H9 (cell line): ENCODE measurements around the gene KLF15. TPM values are rescaled to one million over a fixed set of nuclear protein-coding genes. Genes with fewer than 3 reads are reported as not detected.

Source experiments
- DNase-seq: peaks from one replicate; pipeline ENCODE4 v3.0.0-alpha.2; 2017
- H2AFZ ChIP-seq: one replicate; pipeline ENCODE4 v1.6.1; 2013; ENCODE audit warnings: mild to moderate bottlenecking, low read length, control low read depth, moderate library complexity
- H2AK5ac ChIP-seq: 2 replicates; pipeline ENCODE4 v1.6.1; 2013; ENCODE audit warnings: low read length, control low read depth, mixed read lengths; ENCODE audit not compliant: insufficient read length
- H2BK120ac ChIP-seq: one replicate; pipeline ENCODE4 v1.6.1; 2013; ENCODE audit warnings: low read depth, mild to moderate bottlenecking, low read length, control low read depth, inconsistent platforms; ENCODE audit not compliant: poor library complexity, severe bottlenecking
- H2BK12ac ChIP-seq: 2 replicates; pipeline ENCODE4 v1.6.1; 2013; ENCODE audit warnings: low read length, control low read depth, mixed read lengths, low read depth; ENCODE audit not compliant: insufficient read length
- H2BK15ac ChIP-seq: 2 replicates; pipeline ENCODE4 v1.6.1; 2013; ENCODE audit warnings: low read depth, low read length, control low read depth
- H2BK20ac ChIP-seq: one replicate; pipeline ENCODE4 v1.6.1; 2013; ENCODE audit warnings: low read depth, mild to moderate bottlenecking, low read length, control low read depth, inconsistent platforms; ENCODE audit not compliant: poor library complexity, severe bottlenecking
- H2BK5ac ChIP-seq: 2 replicates; pipeline ENCODE4 v1.6.1; 2013; ENCODE audit warnings: low read length, control low read depth, mixed read lengths; ENCODE audit not compliant: insufficient read length
- H3K14ac ChIP-seq: 2 replicates; pipeline ENCODE4 v1.6.1; 2013; ENCODE audit warnings: low read length, control low read depth; ENCODE audit not compliant: insufficient read depth
- H3K18ac ChIP-seq: 2 replicates; pipeline ENCODE4 v1.6.1; 2013; ENCODE audit warnings: low read depth, mild to moderate bottlenecking, mixed read lengths, low read length, control low read depth; ENCODE audit not compliant: insufficient read length
- H3K23ac ChIP-seq: 2 replicates; pipeline ENCODE4 v1.6.1; 2013; ENCODE audit warnings: low read length, control low read depth, mixed read lengths, low read depth; ENCODE audit not compliant: insufficient read length
- H3K23me2 ChIP-seq: 2 replicates; pipeline ENCODE4 v1.6.1; 2013; ENCODE audit warnings: low read depth, mild to moderate bottlenecking, mixed read lengths, low read length, control low read depth; ENCODE audit not compliant: insufficient read length, poor library complexity, severe bottlenecking
- H3K27ac ChIP-seq: 2 replicates; pipeline ENCODE4 v1.5.1; 2013; ENCODE audit warnings: low read length, control low read depth, mixed read lengths, low read depth; ENCODE audit not compliant: insufficient read length
- H3K27me3 ChIP-seq: 2 replicates; pipeline ENCODE4 v1.6.1; 2013; ENCODE audit warnings: low read length, control low read depth, inconsistent platforms; ENCODE audit not compliant: insufficient read depth
- H3K4ac ChIP-seq: 2 replicates; pipeline ENCODE4 v1.6.1; 2013; ENCODE audit warnings: low read depth, mild to moderate bottlenecking, control low read depth, inconsistent platforms, low read length, moderate library complexity
- H3K4me1 ChIP-seq: 2 replicates; pipeline ENCODE4 v1.6.1; 2013; ENCODE audit warnings: low read length, control low read depth, inconsistent platforms; ENCODE audit not compliant: insufficient read depth
- H3K4me2 ChIP-seq: 2 replicates; pipeline ENCODE4 v1.6.1; 2013; ENCODE audit warnings: low read length, control low read depth, mixed read lengths; ENCODE audit not compliant: insufficient read length, insufficient read depth
- H3K56ac ChIP-seq: 2 replicates; pipeline ENCODE4 v1.6.1; 2013; ENCODE audit warnings: low read depth, mild to moderate bottlenecking, mixed read lengths, low read length, control low read depth; ENCODE audit not compliant: insufficient read length
- H3K79me1 ChIP-seq: 2 replicates; pipeline ENCODE4 v1.6.1; 2013; ENCODE audit warnings: low read depth, mild to moderate bottlenecking, moderate library complexity, low read length, control low read depth, inconsistent platforms; ENCODE audit not compliant: insufficient read depth, poor library complexity, severe bottlenecking
- H3K79me2 ChIP-seq: 2 replicates; pipeline ENCODE4 v1.6.1; 2013; ENCODE audit warnings: low read length, control low read depth, inconsistent platforms; ENCODE audit not compliant: insufficient read depth
- H3K9ac ChIP-seq: 2 replicates; pipeline ENCODE4 v1.6.1; 2013; ENCODE audit warnings: low read length, control low read depth, mixed read lengths; ENCODE audit not compliant: insufficient read length; ENCODE audit errors: extremely low read depth
- H3K9me3 ChIP-seq: one replicate; pipeline ENCODE4 v1.6.1; 2013; ENCODE audit warnings: low read depth, low read length, inconsistent platforms; ENCODE audit not compliant: control insufficient read depth
- H3T11ph ChIP-seq: one replicate; pipeline ENCODE4 v1.6.1; 2013; ENCODE audit warnings: mild to moderate bottlenecking, low read length, control low read depth, inconsistent platforms
- H4K20me1 ChIP-seq: one replicate; pipeline ENCODE4 v1.6.1; 2013; ENCODE audit not compliant: control insufficient read depth, insufficient read length, insufficient read depth
- H4K5ac ChIP-seq: 2 replicates; pipeline ENCODE4 v1.6.1; 2013; ENCODE audit warnings: low read depth, mild to moderate bottlenecking, mixed read lengths, low read length, control low read depth; ENCODE audit not compliant: insufficient read length
- H4K8ac ChIP-seq: replicated peaks from 2 replicates; pipeline ENCODE4 v1.6.1; 2013; ENCODE audit warnings: low read length, control low read depth, mixed read lengths, low read depth; ENCODE audit not compliant: insufficient read length
- H4K91ac ChIP-seq: 2 replicates; pipeline ENCODE4 v1.6.1; 2013; ENCODE audit warnings: low read depth, mild to moderate bottlenecking, moderate library complexity, mixed read lengths, low read length, control low read depth; ENCODE audit not compliant: insufficient read length
- H3K27ac Mint-ChIP-seq, 3 experiments: 2 replicates in 2 of 3; 3 replicates in 1 of 3; pipeline ENCODE4 v1.8.0; 2020 to 2021; ENCODE audit warnings: mixed read lengths in 3 of 3, mild to moderate bottlenecking in 1 of 3, moderate library complexity in 1 of 3
- H3K27me3 Mint-ChIP-seq: 2 replicates; pipeline ENCODE4 v1.8.0; 2021; ENCODE audit warnings: low read depth, mild to moderate bottlenecking, moderate library complexity, mixed read lengths
- H3K36me3 Mint-ChIP-seq, 3 experiments: 2 replicates in 2 of 3; 3 replicates in 1 of 3; pipeline ENCODE4 v1.8.0; 2020 to 2021; ENCODE audit warnings: low read depth in 3 of 3, mixed read lengths in 3 of 3; ENCODE audit not compliant: insufficient read depth in 1 of 3
- H3K4me1 Mint-ChIP-seq, 2 experiments: 2 replicates each; pipeline ENCODE4 v1.8.0; 2020; ENCODE audit warnings: mixed read lengths in 2 of 2
- H3K4me3 Mint-ChIP-seq, 2 experiments: 2 replicates in 1 of 2; 3 replicates in 1 of 2; pipeline ENCODE4 v1.8.0; 2020 to 2021; ENCODE audit warnings: mild to moderate bottlenecking in 2 of 2, mixed read lengths in 2 of 2, moderate library complexity in 1 of 2
- H3K9me3 Mint-ChIP-seq, 2 experiments: 2 replicates in 1 of 2; 3 replicates in 1 of 2; pipeline ENCODE4 v1.8.0; 2020; ENCODE audit warnings: mild to moderate bottlenecking in 2 of 2, mixed read lengths in 2 of 2, moderate library complexity in 1 of 2
- WGBS: extraction: QIAGEN DNeasy Blood & Tissue Kit; methylation state at CpG from one replicate; pipeline ENCODE4 v1.1.7; 2013; ENCODE audit warnings: missing lambda C conversion rate, low lambda C conversion rate, mixed read lengths; ENCODE audit not compliant: insufficient read length; ENCODE audit errors: extremely low coverage; 5-methylcytosine and 5-hydroxymethylcytosine counted together
- total RNA-seq: library from RNA; stranded (reverse); gene quantifications from 2 replicates; pipeline ENCODE4 v1.2.1, GENCODE V29; 2021
- TF ChIP-seq, protein P1 (sequence below): fragments of 200-600 bp; sonication (generic); conservative IDR thresholded peaks from 3 replicates; pipeline ENCODE4 v1.8.0; 2021; ENCODE audit warnings: antibody characterized with exemption, mild to moderate bottlenecking

Gene KLF15
- total RNA-seq, 1 experiment from 2014 or later = 10.8 TPM

- no peak overlapping the region for H4K8ac ChIP-seq
These were observed 3.4 kb downstream of the KLF15 start for GRCh38 chr3:126353694-126354321.

More at GRCh38 chr3:126353694-126354321, 3.4 kb downstream of the KLF15 start:
- no peak overlapping the region for H2BK20ac ChIP-seq
- H3K18ac ChIP-seq = no peak overlapping the region
- no peak overlapping the region for H2AK5ac ChIP-seq
- H3K79me1 ChIP-seq = no peaks in the 10 kb centered on the region
- no peak overlapping the region for H3K4me2 ChIP-seq
- no peaks in the 10 kb centered on the region for H3K27me3 ChIP-seq
- Mint-ChIP-seq H3K4me1 (peaks cover 14 to 21% of the 10 kb centered on the region in 2 experiments), H3K9me3 (no peaks in the 10 kb centered on the region), H3K36me3 (peaks cover 3 to 16% (median 11%) of the 10 kb centered on the region in 3 experiments; a peak in 4 of 7 replicates), H3K27ac (no peak overlapping the region; a peak in 1 of 7 replicates), H3K4me3 (no peak overlapping the region; a peak in 2 of 5 replicates), H3K27me3 (peaks cover 8% of the 10 kb centered on the region)
- no peak for DNase-seq
- H3K9ac ChIP-seq = no peak overlapping the region
- no peak overlapping the region for H3K27ac ChIP-seq
- no peaks in the 10 kb centered on the region for H3K9me3 ChIP-seq
- H3K56ac ChIP-seq = no peak overlapping the region
- H2BK12ac ChIP-seq = no peak overlapping the region
- H3K79me2 ChIP-seq = no peaks in the 10 kb centered on the region
- H2BK5ac ChIP-seq = no peak overlapping the region
- H3K14ac ChIP-seq = no peak overlapping the region; the same call in 1 of the 2 replicates
- no peak overlapping the region for H3T11ph ChIP-seq
- peaks cover 10% of the 10 kb centered on the region for H3K23me2 ChIP-seq
- H2BK15ac ChIP-seq = no peak overlapping the region
- H2BK120ac ChIP-seq = no peak overlapping the region
- H3K23ac ChIP-seq = no peak overlapping the region
- no peaks in the 10 kb centered on the region for H3K4me1 ChIP-seq
- no peak overlapping the region for H4K91ac ChIP-seq
- no CpG with 5 or more reads among the region's 8 CpGs for WGBS
- TF ChIP-seq, protein P1, sequence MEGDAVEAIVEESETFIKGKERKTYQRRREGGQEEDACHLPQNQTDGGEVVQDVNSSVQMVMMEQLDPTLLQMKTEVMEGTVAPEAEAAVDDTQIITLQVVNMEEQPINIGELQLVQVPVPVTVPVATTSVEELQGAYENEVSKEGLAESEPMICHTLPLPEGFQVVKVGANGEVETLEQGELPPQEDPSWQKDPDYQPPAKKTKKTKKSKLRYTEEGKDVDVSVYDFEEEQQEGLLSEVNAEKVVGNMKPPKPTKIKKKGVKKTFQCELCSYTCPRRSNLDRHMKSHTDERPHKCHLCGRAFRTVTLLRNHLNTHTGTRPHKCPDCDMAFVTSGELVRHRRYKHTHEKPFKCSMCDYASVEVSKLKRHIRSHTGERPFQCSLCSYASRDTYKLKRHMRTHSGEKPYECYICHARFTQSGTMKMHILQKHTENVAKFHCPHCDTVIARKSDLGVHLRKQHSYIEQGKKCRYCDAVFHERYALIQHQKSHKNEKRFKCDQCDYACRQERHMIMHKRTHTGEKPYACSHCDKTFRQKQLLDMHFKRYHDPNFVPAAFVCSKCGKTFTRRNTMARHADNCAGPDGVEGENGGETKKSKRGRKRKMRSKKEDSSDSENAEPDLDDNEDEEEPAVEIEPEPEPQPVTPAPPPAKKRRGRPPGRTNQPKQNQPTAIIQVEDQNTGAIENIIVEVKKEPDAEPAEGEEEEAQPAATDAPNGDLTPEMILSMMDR = no peak
- H4K5ac ChIP-seq = no peak overlapping the region
- no peaks in the 10 kb centered on the region for H4K20me1 ChIP-seq
- no peak overlapping the region for H2AFZ ChIP-seq
- no peak overlapping the region for H3K4ac ChIP-seq
